ENCODE measurements around the gene DNAH6.
"Not testable (repeated sequence)": the region's sequence is repeated elsewhere in the genome, so short reads cannot be mapped to it uniquely, and the experiment has no call there.

DNA sequence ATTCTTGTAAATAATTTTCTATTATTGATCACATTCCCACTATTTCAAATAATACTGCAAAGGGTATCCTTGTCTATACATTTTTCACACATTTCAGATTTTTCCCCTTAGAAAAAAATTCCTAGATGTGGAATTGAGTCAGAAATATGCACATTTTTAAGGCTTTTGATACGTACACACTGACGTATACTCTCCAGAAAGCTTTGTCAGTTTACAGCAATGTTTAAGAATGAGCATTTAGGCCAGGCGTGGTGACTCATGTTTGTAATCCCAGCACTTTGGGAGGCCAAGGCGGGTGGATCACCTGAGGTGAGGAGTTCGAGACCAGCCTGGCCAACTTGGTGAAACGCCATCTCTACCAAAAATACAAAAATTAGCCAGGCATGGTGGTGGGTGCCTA is 35.2 kb downstream of the DNAH6 start:
- TF ChIP-seq, protein P1, sequence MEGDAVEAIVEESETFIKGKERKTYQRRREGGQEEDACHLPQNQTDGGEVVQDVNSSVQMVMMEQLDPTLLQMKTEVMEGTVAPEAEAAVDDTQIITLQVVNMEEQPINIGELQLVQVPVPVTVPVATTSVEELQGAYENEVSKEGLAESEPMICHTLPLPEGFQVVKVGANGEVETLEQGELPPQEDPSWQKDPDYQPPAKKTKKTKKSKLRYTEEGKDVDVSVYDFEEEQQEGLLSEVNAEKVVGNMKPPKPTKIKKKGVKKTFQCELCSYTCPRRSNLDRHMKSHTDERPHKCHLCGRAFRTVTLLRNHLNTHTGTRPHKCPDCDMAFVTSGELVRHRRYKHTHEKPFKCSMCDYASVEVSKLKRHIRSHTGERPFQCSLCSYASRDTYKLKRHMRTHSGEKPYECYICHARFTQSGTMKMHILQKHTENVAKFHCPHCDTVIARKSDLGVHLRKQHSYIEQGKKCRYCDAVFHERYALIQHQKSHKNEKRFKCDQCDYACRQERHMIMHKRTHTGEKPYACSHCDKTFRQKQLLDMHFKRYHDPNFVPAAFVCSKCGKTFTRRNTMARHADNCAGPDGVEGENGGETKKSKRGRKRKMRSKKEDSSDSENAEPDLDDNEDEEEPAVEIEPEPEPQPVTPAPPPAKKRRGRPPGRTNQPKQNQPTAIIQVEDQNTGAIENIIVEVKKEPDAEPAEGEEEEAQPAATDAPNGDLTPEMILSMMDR (conservative IDR thresholded peaks at IDR 0.05; ENCODE audit: low read depth, low read length), result not testable (repeated sequence)
- not testable (repeated sequence) for TF ChIP-seq EZH2phosphoT487 (IDR thresholded peaks at IDR 0.05; ENCODE audit: borderline replicate concordance, low read length)
